Heart left ventricle (tissue), 16 donors: ENCODE data around the gene SCAF1. TPM values are rescaled to one million over a fixed set of nuclear protein-coding genes. Genes with fewer than 3 reads are reported as not detected.

ENCODE experiments used
- ATAC-seq, 4 donors: fragments of 200-7000 bp; cut with Tn5 transposase; one replicate each; pipeline ENCODE4 v1.9.1; 2020 to 2022; ENCODE audit warnings: moderate library complexity in 4 of 4, mild to moderate bottlenecking in 3 of 4, moderate number of reproducible peaks in 1 of 4
- DNase-seq, 5 donors: peaks; one replicate each; pipeline ENCODE4 v3.0.0-alpha.2; 2020
- H3K27ac ChIP-seq, 12 donors: fragments of 200-600 bp; sonication (generic) in 4 of 12; one replicate each; pipeline versions ENCODE4 v1.5.0 to v1.8.0; 2016 to 2022; ENCODE audit warnings: mild to moderate bottlenecking in 2 of 12
- H3K27me3 ChIP-seq, 9 donors: fragments of 200-600 bp; sonication (generic) in 2 of 9; one replicate each; pipeline versions ENCODE4 v1.5.1 to v1.8.0; 2016 to 2022; ENCODE audit warnings: mild to moderate bottlenecking in 3 of 9
- H3K36me3 ChIP-seq, 9 donors: fragments of 200-600 bp; sonication (generic) in 2 of 9; one replicate each; pipeline versions ENCODE4 v1.5.0 to v1.8.0; 2018 to 2022; ENCODE audit warnings: mild to moderate bottlenecking in 2 of 9
- H3K4me1 ChIP-seq, 12 donors: fragments of 200-600 bp; sonication (generic) in 4 of 12; one replicate each; pipeline versions ENCODE4 v1.5.0 to v1.8.0; 2016 to 2022; ENCODE audit warnings: mild to moderate bottlenecking in 3 of 12
- H3K4me3 ChIP-seq, 12 donors: fragments of 200-600 bp; sonication (generic) in 4 of 12; one replicate each; pipeline versions ENCODE4 v1.5.0 to v1.8.0; 2017 to 2022; ENCODE audit warnings: mild to moderate bottlenecking in 9 of 12, moderate library complexity in 4 of 12
- H3K9me3 ChIP-seq, 12 donors: fragments of 200-600 bp; sonication (generic) in 4 of 12; one replicate each; pipeline versions ENCODE4 v1.5.0 to v1.8.0; 2016 to 2022; ENCODE audit warnings: mild to moderate bottlenecking in 1 of 12
- CTCF ChIP-seq, 12 donors: fragments of 200-600 bp; sonication (generic) in 4 of 12; IDR thresholded peaks; one replicate each; pipeline versions ENCODE4 v1.5.0 to v1.8.0; 2018 to 2022; ENCODE audit warnings: antibody characterized with exemption in 12 of 12, mild to moderate bottlenecking in 5 of 12
- POLR2A ChIP-seq, 2 donors: fragments of 450-650 bp; IDR thresholded peaks; one replicate each; pipeline ENCODE4 v1.6.1; 2017; ENCODE audit warnings: antibody characterized with exemption in 2 of 2, mild to moderate bottlenecking in 2 of 2, moderate library complexity in 2 of 2
- WGBS, 4 donors: extraction: QIAGEN DNeasy Blood & Tissue Kit in 2 of 4; methylation state at CpG; one replicate each; pipeline versions ENCODE4 v1.1.5 to v1.1.7; 2013 to 2018; 5-methylcytosine and 5-hydroxymethylcytosine counted together
- intact Hi-C, 10 donors: fragments of 100-400 bp; cut with DNase I; formaldehyde crosslinking; loops; one replicate each; pipeline versions ENCODE4 v1.11.1 to v1.14.2; 2022
- polyA plus RNA-seq, 2 donors: library from polyadenylated mRNA; stranded (reverse); fragments of 200-250 nt; gene quantifications; one replicate each; pipeline ENCODE4 v1.2.3, GENCODE V29; 2013
- total RNA-seq, 9 donors: library from RNA; depleted of rRNA in 2 of 9; stranded (reverse); fragments of >200 nt in 2 of 9; fragmentation: NEBNext Ultra II Directional in 3 of 9; extraction: Animal tissue kit (Norgen Biotek cat#: 25700) in 3 of 9; gene quantifications; one replicate each; pipeline versions ENCODE4 v1.1.0 to v1.2.4, GENCODE V29; 2016 to 2023
- donor health status: ischemic (EF 13 %, LVEDD 7.1; RV severe dilation, severe dysfunction).
- donor health status: healthy with polysubstance abuse.
- donor health status: DM: no; HTN: yes; CAD: no.
- donor health status: DM: no; HTN: no; CAD: no.
- donor health status: ischemic (EF 25% LVEDD 6.9; RV normal size, moderate dysfunction).
- donor health status: ischemic (EF 25% LVEDD 5.7; RV mildly dilated, moderate dysfunction).
- donor health status: healthy.
- donor health status: DM: yes; HTN: yes; CAD: no.
- donor health status: ischemic (EF 35%, LVEDD 5.7; RV mildly dilated, moderate dysfunction).
- donor health status: nonischemic (EF 11% LVEDD 7.7; RV severe dilation, severe dysfunction).
- donor health status: DM: yes; HTN: yes; CAD: no.
- donor health status: PGD.
- donor health status: ischemic (EF 29% LVEDD 5.4; RV normal size, mild dysfunction).
- donor health status: nonischemic (EF 23%, LVEDD 6.1; RV moderate dilation, normal function).

The SCAF1 gene
- total and polyA plus RNA-seq, 11 donors: 24.5 to 52.8 (median 44.0) TPM

GRCh38 chr19:49687566-49688316, 45.7 kb downstream of the SCAF1 start:
- WGBS, 4 donors: 46 to 71% (median 56%) methylated on average over 19 to 26 of the region's 26 CpGs
- peak in 1 of 4 donors; percentile 34 for ATAC-seq
- Histone ChIP-seq H3K4me3 (peak overlapping the region in 8 of 12 donors; percentile 20 to 67 (median 47)), H3K27me3 (peaks cover 0 to 27% (median 0%) of the 10 kb centered on the region in 9 donors), H3K27ac (peak overlapping the region; percentile 23 to 85 (median 68)), H3K9me3 (no peaks in the 10 kb centered on the region), H3K36me3 (peaks cover 0 to 47% (median 42%) of the 10 kb centered on the region in 9 donors), H3K4me1 (peaks cover 0 to 62% (median 32%) of the 10 kb centered on the region in 12 donors)
- DNase-seq: peak in 1 of 5 donors; percentile 31
- intact Hi-C loops: loop anchor here in 2 of 10 donors (5.0 to 10.0 kb wide), 3 partner anchors 80 to 293 kb away; partner anchors contain the start of genes AKT1S1 (in 1 of the 2), AP2A1 (in 1 of the 2) and TBC1D17 (in 1 of the 2)
- no peak for TF ChIP-seq CTCF (IDR thresholded peaks at IDR 0.05)
- TF ChIP-seq POLR2A (IDR thresholded peaks at IDR 0.05): no peak

- Histone ChIP-seq H3K27ac (peak overlapping the region; percentile 23 to 85 (median 68)), H3K4me1 (peaks cover 0 to 62% (median 32%) of the 10 kb centered on the region in 12 donors), H3K9me3 (no peaks in the 10 kb centered on the region), H3K36me3 (peaks cover 0 to 38% (median 34%) of the 10 kb centered on the region in 9 donors), H3K4me3 (peak overlapping the region in 9 of 12 donors; percentile 20 to 67 (median 58)), H3K27me3 (peaks cover 0 to 27% (median 0%) of the 10 kb centered on the region in 9 donors)
- DNase-seq (no peak), ATAC-seq (peak in 1 of 4 donors; percentile 0)
- 62 to 69% (median 66%) methylated on average over 11 to 12 of the region's 12 CpGs for WGBS, 4 donors
- intact Hi-C loops: loop anchor here in 2 of 10 donors (5.0 to 10.0 kb wide), 3 partner anchors 79 to 294 kb away; partner anchors contain the start of genes AKT1S1 (in 1 of the 2), AP2A1 (in 1 of the 2) and TBC1D17 (in 1 of the 2)
- TF ChIP-seq POLR2A (IDR thresholded peaks at IDR 0.05): no peak
- TF ChIP-seq CTCF (IDR thresholded peaks at IDR 0.05): no peak
These were observed 46.6 kb downstream of the SCAF1 start for GRCh38 chr19:49688531-49689132.

DNA sequence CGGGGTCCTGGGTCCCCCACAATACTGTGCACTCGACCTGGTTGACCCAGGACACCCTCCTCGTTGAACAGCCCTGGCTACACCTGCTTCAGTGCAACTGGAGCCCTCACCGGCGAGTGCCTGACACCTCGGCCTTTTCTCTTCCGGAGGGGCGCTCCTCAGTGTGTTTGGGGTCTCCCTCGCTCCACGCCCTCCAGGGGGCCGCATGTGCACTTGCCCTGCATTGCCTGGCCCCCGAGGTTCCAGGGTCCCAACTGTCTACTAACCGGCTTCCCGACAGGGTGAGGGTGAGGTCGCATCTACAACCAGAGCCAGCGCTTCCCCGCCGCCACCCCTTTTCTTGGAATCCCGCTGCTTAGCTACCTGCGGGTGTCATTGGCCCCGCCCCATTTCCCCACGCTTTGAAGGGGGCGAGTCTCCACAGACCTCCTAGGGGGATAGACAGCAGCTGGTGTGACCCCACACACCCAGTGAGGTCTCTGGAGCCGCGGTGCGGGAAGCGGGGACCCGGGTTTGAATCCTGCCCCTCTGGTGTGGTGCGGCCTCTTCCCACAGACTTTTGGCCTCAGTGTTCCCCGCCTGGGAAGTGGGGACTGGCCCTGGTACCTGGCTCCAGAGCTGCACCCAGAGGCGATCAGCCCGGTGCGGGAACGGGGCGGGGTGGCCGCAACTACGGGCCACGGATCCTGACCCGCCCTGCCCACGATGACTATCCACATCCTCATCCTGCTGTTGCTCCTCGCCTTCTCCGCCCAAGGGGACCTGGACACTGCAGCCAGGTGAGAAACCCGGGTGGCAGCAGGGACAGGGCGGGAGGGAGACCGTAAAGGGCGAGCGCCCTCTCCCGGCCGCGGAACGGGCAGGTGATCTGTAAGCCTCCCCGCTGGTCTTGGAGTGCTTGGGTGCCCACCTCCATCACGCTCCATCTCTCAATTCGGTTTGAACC, 47.4 kb downstream of the SCAF1 start, which contains the start of gene ADM5:
TSS of gene ADM5 (plus strand) at position 462 of the 946 bp plus-strand sequence. CDS start at position 706, 244 bp downstream.
- TF ChIP-seq CTCF (IDR thresholded peaks at IDR 0.05) (peak; percentile 33 to 72 (median 50)), POLR2A (IDR thresholded peaks at IDR 0.05) (no peak)
- Histone ChIP-seq H3K27me3 (peaks cover 0 to 27% (median 0%) of the 10 kb centered on the region in 9 donors), H3K4me1 (peaks cover 0 to 62% (median 32%) of the 10 kb centered on the region in 12 donors), H3K27ac (peak within 1 kb of the TSS; percentile 55 to 85 (median 70)), H3K36me3 (peaks cover 0 to 30% (median 27%) of the 10 kb centered on the region in 9 donors), H3K4me3 (peak within 1 kb of the TSS; percentile 25 to 71 (median 58)), H3K9me3 (no peaks in the 10 kb centered on the region)
- intact Hi-C loops: loop anchor here in 2 of 10 donors (5.0 to 10.0 kb wide), 4 partner anchors 73 to 295 kb away; partner anchors contain the start of genes AKT1S1 (in 1 of the 2), AP2A1 (in 1 of the 2), TBC1D17 (in 1 of the 2) and TSKS (in 1 of the 2)
- DNase-seq (peak in 1 of 5 donors; percentile 58), ATAC-seq (peak; percentile 18 to 46 (median 31))
- 26 to 34% (median 29%) methylated on average over 38 to 54 of the region's 54 CpGs for WGBS, 4 donors
